IPS DF 4.7 (cell line): ENCODE results near the gene THRB.

Experiments used
- DNase-seq: peaks from one replicate; pipeline ENCODE4 v3.0.0-alpha.2; 2013; ENCODE audit warnings: low spot score; ENCODE audit errors: extremely low read depth

The THRB gene

GRCh38 chr3:24229468-24230221, 265.0 kb downstream of the THRB start:
- no peak for DNase-seq

GRCh38 chr3:24227635-24228034, 267.0 kb downstream of the THRB start:
- DNase-seq = no peak

- no peak for DNase-seq
These were observed 268.3 kb downstream of the THRB start for GRCh38 chr3:24226397-24226796.

GRCh38 chr3:24225385-24225950, 269.2 kb downstream of the THRB start:
- DNase-seq = no peak

- DNase-seq = no peak
These were observed 269.8 kb downstream of the THRB start for GRCh38 chr3:24224666-24225384.

GRCh38 chr3:24222165-24222805, 272.4 kb downstream of the THRB start:
- DNase-seq = no peak

- no peak for DNase-seq
These were observed 273.6 kb downstream of the THRB start for GRCh38 chr3:24220859-24221657.

GRCh38 chr3:24215502-24215901, 279.1 kb downstream of the THRB start:
- DNase-seq = no peak

GRCh38 chr3:24211381-24211780, 283.3 kb downstream of the THRB start:
- no peak for DNase-seq

GRCh38 chr3:24202071-24202470, 292.6 kb downstream of the THRB start:
- DNase-seq = no peak

GRCh38 chr3:24201301-24201700, 293.3 kb downstream of the THRB start:
- DNase-seq = no peak

- DNase-seq = no peak
These were observed 294.8 kb downstream of the THRB start for GRCh38 chr3:24199775-24200247.

GRCh38 chr3:24199300-24199699, 295.4 kb downstream of the THRB start:
- DNase-seq = no peak

- no peak for DNase-seq
These were observed 295.9 kb downstream of the THRB start for GRCh38 chr3:24198728-24199127.

GRCh38 chr3:24197809-24198208, 296.8 kb downstream of the THRB start:
- DNase-seq = no peak

- no peak for DNase-seq
These were observed 298.1 kb downstream of the THRB start for GRCh38 chr3:24196526-24196925.

- DNase-seq = no peak
These were observed 299.0 kb downstream of the THRB start for GRCh38 chr3:24195504-24196230.

- no peak for DNase-seq
These were observed 302.1 kb downstream of the THRB start for GRCh38 chr3:24192469-24193056.

GRCh38 chr3:24191801-24192403, 302.7 kb downstream of the THRB start:
- no peak for DNase-seq

GRCh38 chr3:24190256-24190655, 304.4 kb downstream of the THRB start:
- DNase-seq = no peak
